ENCODE results near the gene PTPN2.
"Not testable (repeated sequence)": the region's sequence is repeated elsewhere in the genome, so short reads cannot be mapped to it uniquely, and the experiment has no call there.

The PTPN2 gene

DNA sequence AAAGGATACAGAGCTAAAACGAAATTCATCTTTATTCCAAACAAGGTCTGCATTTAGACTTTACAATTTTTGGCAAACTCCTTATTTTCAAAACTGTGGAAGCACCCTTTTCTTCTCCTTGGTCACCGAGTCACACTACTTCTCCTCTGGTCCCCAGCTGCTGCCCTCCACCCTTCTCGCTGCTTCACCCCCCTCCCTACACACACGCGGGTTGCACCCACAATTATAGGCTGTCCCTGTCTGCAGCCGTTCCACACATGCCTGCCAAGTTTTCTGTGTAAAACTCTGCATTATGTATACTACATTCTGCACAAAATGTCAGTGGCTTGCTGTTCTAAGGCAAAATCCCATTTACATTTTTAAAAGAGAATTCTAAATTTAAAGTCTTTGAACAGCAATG is 63.5 kb downstream of the PTPN2 start:
- DNase-seq, result no peak

DNA sequence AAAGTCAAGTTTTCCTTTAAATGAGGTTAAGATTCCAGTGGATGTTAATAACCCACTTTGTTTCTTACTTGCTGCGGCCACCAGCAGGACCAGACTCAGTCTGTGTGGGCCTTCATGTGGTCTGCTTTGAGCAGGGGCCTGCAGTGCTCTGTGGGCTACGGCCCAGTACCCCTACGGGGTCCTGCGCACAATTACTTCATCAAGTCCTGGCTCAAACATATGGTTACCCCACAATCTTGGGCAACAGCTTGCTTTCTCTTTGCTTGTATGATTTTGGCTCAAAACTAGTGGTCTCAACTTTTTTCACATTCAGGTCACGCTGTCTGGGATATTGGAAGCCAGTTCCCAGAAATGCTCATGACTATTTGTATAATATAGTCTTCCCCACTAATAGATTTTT is 64.2 kb downstream of the PTPN2 start:
- no peak for DNase-seq

DNA sequence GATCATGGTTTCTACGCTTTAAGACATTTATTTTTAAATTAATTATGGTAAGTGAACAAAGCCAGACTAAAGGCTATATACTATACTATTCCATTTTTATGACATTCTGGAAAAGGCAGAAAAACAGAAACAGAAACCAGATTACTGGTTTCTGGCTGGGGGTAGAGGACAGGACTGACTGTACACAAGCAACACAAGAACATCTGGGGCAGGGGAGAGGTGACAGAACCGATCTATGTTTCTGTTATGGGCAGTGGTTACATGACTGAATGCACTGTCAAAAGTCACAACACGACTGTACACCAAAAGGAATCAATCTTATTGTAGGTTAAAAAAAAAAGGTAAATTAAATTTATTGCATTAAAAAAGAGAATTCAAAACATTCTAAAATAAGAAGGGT is 64.7 kb downstream of the PTPN2 start:
- DNase-seq, result no peak

DNA sequence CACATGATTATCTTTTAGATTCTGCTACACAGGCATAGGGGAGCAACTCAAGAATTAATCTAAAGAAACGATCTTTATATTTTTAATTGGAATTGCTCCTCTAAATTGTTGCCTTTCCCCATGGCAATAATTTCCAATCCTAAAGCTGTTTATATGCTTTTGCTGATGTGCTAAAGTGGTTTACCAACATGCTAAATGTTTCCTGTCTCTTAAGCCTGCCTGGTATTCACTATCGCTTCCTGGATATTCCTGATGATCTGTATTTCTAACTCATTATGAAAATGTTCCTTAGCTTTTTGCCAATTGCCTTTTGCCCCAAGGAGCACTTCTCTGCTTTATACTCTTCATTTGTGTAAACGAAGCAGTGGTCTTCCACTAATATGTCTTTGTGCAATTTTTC is 65.8 kb downstream of the PTPN2 start:
- no peak for DNase-seq

DNA sequence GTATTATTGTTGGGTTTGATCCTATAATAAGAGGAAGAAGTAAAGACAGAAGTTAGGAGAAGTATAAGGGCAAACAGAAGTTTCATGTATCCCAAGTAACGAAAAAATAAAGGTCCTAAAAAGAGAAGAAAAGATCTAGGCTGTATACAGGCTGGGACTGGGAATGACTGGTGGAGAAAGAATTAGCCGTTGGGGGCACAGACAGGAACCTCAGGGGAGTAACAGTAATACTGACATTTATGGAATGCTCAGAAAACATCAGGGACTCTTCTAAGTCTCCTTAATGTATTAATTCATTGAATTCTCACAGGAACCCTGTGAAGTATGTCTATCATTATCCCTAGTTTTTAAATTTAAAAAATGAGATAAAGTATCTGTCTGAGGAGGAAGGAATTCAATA is 67.6 kb downstream of the PTPN2 start:
- no peak for DNase-seq

DNA sequence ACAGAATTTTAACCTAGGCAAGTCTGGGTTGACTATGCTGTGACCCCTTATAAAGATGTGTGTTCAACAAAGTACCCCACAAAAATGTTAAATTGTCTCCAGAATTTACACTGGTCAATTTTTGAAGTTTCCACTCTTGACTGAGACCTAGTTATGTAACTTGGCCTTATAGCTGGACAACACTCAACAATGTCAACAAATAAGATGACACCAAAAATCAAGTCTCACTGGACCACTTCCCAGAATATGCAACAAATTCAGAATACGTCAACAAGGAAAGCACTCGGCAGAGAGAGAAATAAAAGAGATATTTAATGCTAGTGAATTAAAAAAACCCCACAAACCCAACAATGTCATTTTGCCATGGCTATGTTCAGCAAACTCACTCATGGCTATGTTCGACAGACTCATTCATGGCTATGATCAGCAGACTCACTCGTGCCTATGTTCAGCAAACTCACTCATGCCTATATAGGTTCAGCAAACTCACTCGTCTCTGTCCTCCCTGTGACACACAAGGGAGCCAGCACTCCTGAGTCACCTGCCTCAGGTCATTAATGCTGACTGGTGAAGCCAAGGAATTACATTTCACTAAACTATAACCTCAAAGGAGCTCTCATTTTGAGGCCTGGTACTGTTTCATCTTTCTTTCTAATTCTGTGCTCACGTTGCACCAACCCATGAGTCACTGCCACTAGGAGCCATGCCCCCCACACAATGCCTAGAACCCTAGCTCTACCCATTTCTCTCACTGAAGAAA is 72.7 kb downstream of the PTPN2 start:
- no peak for DNase-seq

DNA sequence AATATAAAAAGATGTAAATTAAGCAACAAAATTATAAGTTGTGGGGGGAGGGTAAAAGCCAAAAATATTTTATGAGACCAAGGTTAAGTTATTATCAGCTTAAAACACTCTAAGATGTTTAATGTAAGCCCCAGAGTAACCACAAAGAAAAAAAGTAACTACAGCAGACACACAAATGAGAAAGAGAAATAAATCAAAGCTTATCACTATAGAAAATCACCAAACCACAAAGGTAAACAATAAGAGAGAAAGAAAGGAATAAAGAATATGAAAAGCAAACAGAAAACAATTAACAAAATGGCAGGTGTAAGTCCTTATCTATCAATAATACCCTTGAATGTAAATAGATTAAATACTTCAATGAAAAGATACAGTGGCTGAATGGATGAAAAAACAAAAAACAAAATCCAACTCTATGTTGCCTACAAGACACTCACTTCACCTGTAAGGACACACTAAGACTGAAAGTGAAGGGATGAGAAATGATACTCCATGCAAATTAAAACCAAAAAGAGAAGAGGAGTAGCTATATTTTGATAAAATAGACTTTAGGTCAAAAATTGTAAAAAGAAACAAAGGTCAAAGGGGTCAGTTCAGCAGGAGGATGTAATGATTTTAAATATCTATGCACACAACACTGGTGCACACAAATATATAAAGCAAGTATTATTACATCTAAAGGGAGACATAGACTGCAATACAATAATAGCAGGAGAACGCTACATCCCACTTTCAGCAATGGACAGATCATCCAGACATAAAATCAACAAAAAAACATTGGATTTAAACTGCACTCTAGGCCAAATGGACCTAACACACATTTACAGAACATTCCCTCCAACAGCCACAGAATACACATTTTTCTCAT is 80.7 kb downstream of the PTPN2 start:
- peak in 1 of 3 experiments; percentile 51 for DNase-seq

DNA sequence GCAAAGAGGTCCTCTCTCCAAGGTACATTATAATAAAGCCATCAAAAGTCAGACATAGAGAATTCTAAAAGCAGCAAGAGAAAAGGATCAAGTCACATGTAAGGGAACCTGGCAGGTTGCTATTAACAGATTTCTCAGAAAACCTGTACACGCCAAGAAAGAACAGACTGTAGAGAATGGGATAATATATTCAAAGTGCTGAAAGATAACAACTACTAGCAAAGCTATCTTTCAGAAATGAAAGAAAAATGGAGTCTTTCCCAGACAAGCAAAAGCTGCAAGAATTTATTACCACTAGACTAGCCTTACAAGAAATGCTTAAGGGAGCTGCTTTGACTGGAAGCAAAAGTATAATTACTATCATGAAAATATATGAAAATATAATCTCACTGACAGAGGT is 81.5 kb downstream of the PTPN2 start:
- no peak for DNase-seq

DNA sequence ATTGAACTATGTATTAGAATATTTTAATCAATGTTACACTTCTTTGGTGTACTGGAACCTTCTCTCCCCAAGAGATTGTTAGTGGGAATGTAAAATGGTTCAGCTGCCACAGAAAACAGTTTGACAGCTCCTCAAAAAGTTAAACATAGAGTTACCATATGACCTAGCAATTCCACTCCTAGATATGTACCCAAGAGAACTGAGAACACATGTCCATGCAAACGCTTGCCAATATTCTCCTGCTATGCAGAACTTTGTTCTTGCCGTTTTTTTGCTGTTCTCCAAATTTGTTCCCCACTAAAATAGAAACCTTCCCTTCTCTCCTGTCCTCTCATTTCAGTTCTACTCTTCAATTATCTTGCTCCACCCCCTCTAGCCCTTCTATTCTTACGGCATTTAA is 87.6 kb downstream of the PTPN2 start:
- DNase-seq, result no peak

DNA sequence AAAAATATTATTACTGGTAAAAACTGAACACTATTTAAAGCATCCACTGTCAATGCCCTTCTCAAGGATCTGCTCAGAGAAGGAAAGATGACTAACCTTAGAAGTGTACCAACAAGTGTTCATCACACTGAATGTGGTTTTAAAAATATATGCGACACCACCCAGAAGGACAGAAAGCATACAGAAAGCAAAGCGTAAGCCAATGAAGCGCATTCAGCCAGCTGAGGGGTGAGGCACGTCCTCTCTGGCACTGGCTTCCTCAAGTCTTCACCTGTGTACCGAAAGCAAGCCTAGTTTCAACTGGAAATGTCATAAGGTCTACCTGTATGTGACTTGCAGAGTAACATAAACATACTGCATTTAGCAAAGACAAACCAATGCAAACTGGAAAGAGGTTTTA is 92.4 kb downstream of the PTPN2 start:
- DNase-seq, result no peak

DNA sequence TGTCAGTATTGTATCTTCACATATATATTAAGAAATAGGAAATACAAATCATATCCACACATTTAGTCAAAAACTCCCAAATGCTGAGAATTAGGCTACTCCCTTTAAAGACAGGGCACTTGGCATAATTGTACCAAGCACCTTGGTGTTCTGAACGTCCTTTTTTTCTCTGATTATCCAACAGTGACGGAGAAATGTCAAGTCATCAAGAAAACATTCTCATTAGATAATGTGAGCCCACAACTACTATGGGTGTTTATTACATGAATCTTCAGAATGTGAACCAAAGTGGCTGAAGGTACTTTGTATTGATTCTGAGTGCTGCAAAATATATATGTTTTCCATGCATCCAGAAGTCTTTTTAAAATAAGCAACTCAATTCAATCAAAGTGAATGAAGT is 97.4 kb downstream of the PTPN2 start:
- DNase-seq, result no peak

DNA sequence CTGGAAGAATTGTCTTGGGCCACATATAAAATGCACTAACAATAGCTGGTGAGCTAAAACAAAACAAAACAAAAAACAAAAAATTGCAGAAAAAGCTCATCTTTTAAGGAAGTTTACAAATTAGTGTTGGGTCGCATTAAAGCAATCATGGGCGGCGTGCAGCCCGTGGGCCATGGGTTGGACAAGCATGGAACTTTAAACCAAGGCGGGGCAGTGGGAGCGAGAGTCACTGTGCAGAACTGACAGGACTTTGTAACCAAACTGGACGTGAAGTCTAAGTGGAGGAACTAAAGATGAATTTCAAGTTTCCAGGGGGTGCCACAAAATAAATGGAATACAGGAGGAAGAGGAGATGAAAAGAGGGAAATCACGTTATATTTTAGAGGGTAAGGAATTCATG is 100.5 kb downstream of the PTPN2 start:
- no peak for DNase-seq

DNA sequence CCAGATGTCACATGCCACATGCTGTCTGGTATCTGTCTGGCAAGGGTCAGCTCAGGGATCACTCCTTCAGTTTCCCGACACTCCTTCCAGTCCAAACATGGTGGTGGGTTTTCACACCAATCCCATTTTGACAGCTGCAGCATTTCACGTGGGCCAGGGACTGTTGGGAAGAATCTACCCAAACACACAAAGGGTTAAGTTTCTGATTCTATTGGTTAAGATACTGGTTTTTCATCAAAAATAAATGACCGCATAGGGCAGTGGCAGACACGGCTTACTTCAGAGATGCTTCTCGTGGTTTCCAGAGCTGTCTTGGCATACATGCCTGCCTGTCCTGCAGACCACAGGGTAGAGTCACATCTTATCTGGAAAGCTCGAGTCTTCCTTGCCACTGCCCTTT is 101.5 kb downstream of the PTPN2 start:
- DNase-seq, result no peak

DNA sequence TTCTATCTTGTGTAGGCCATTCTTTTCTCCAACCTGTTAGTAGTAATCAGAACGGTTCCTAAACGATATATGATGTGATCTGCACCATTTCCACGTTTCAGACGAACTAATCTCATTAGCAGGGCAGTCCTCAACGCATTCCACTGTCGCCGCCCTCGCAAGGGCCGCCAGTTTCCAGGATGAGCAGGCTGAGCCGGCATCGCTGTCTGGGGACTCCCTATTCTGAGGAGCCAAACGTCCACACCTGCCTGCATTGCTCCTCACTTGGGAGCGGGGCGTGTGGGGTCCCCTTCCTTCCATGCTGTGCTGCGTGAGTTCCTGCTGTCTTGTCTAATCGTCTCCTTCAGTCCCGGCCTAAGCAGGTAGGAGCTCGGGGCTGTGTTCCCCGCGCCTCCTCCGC is 104.6 kb downstream of the PTPN2 start:
- DNase-seq, result no peak

DNA sequence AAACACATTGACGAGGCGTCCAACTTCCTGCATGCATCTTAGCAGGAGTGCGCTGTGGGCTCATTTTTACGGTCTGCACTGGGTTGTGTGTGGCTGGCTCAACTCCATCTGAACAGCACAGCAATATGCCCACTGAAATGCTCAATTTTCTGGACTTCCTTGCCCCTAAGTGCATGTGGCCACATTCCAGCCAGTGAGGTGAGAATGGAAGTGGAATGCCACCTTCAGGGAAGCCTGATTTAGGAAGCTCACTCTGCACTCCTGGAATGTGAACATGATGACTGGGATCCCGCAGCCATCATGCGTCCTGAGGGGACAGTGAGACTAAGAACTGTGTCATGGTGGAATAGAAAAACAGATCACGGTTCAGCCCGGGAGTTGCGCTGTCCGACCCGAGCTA is 105.0 kb downstream of the PTPN2 start:
- DNase-seq, result no peak

DNA sequence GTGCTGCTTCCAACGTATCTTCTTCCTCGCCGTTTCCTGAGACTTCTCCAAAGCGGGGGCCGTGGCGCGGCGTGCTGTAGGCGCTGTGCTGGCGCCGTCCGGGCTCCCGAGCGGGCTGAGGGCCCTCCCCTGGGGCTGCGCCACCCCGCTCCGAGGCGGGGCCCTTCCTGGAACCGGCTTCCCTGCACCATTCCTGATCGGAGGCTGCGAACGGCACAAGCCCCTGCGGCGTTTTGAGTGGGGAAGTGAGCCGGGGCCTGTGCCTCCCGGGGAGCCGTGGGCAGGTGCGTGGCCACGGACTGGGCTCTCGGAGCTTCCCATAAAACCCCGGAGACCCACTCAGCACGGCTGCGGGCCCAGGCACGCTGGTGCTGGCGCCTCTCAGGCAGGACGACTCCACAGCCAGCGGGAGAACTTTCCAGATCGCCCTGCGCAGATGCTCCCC is 106.5 kb downstream of the PTPN2 start:
- DNase-seq, result no peak

DNA sequence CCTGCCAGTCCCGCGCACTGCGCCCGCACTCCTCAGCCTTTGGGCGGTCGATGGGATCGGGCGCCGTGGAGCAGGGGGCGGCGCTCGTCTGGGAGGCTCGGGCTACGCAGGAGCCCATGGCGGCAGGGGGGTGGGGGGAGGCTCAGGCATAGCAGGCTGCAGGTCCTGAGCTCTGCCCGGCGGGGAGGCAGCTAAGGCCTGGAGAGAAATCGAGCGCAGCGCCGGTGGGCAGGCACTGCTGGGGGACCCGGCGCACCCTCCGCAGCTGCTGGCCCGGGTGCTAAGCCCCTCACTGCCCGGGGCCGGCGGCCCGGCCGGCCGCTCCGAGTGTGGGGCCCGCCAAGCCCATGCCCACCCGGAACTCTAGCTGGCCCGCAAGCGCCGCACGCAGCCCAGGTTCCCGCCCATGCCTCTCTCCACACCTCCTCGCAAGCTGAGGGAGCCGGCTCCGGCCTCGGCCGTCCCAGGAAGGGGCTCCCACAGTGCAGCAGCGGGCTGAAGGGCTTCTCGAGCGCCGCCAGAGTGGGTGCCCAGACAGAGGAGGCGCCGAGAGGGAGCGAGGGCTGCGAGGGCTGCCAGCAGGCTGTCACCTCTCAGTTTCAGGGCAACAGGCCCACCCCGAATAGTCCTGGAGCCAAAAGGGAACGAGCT is 107.1 kb downstream of the PTPN2 start:
- DNase-seq, result no peak

DNA sequence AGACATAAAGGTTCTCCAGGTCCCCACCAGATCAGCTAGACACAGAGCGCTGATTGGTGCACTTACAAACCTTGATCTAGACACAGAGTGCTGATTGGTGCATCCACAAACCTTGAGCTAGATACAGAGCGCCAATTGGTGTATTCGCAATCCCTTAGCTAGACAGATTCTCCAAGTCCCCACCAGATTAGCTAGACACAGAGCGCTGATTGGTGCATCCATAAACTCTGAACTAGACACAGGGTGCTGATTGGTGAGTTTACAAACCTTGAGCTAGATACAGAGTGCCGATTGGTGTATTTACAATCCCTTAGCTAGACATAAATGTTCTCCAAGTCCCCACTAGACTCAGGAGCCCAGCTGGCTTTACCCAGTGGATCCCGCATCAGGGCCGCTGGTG is 107.6 kb downstream of the PTPN2 start:
- DNase-seq, result not testable (repeated sequence)

DNA sequence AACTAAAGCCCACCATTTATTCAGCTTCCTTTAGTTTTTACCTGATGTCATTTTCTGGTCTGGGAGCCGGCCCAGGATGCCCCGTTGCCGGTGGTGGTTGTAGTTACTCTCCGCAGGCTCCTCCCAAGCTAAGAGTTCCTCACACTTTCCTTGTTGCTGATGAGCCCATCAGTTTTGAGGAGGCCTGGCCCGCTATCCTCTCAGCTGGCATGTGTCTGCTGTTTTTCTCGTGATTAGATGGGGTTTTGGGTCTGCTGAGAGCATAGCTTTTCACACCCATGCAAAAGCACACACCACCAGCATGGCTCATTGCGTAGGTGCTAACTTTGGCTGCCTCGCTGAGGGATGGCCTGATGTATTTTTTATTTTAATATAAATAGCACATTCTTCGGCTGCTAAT is 109.1 kb downstream of the PTPN2 start:
- no peak for DNase-seq

DNA sequence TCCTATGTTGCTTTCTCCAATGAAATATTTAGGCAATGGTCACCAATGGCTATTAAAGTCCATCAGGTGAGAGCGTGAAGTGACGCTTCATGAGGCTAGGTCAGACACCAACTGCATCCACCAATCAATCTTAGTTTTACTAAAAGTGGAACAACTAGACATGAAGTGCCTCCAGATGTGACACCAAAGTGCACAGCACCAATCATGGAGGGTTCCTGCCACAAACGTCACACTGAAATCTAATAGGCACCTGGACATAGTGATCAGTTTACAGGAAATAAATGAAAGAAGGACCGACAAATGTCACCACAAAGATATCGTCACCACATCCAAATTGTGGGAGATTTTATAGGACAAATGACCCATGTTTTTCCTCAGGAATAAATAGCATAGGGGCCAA is 110.7 kb downstream of the PTPN2 start:
- DNase-seq, result no peak

DNA sequence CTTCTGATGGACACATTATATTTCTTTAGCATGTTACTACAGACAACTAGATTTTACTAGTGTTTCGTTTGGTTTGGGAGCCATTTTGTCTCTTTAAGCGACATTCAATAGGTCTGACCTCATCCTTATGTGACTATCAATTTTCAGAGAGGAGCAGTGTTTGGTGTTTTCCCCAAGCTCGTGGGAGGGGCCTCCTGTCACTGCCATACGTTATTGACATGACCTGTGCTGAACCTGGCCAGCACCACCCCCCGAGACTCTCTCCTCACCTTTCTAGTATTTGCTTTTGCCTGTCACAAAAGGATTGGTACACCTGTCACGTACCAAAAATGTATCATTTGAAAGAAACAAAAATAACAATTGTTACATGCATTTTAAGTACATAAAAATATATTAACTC is 111.9 kb downstream of the PTPN2 start:
- peak in 1 of 3 experiments; percentile 10 for DNase-seq

DNA sequence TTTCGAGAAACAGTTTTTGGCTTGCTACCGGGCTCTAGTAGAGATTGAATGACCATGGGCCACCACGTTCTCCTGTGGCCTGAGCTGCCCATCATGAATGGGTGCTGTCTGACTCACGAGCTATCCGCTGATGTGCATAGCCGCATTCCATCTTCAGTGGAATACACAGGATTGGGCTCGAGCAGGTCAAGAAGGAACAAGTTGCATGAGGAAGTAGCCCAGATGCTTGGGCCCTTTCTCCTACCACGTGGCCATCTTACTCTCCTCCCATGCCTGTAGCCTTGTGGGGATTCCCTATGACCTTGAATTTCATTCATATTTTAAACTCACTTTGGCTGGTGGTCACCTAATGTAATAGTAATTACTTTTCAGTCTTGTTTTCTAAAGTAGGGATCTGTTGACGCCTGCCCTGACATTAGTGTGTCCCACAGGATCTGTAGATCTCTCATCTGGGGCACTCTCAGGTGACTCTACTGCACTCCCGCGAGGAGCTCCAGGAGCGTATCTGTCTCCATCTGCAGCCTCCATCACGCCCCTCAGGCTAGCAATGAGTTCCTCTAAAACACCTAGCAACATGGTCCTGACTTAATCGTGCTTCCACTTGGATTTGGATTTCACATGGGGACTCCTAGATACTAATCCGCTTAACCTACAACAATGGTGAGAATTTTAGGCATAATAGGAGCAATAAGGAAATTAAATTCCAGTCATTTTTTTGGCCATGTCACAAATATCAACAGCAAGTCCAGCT is 113.4 kb downstream of the PTPN2 start:
- DNase-seq, result no peak
